NB4 (cell line): Measurements from ENCODE around the gene IFNLR1.

Source experiments
- POLR2A ChIP-seq: IDR thresholded peaks from 2 replicates; pipeline ENCODE4 v1.6.1; 2011; ENCODE audit warnings: mild to moderate bottlenecking; ENCODE audit not compliant: insufficient read length; ENCODE audit errors: extremely low read depth
- TF ChIP-seq, protein P1 (sequence below): IDR thresholded peaks from one replicate; pipeline ENCODE4 v1.5.1; 2012; ENCODE audit warnings: low read depth, low read length

DNA sequence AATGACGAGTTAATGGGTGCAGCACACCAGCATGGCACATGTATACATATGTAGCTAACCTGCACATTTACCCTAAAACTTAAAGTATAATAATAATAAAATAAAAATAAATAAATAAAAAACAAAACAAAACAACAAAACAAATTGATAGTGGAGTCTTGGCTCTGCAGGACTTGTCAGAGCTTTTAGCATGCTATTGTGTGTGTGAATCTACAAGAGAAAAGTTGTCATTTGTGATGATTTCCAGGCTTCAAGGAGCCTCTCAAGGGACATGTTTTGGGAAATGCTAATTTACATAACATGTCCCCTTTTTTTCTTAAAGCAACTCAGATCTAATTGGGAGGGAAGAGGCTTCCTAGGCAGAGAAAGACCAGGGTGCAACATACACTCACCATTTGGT lies 53.3 kb downstream of the IFNLR1 start:
- TF ChIP-seq POLR2A, result no peak
- TF ChIP-seq, protein P1, sequence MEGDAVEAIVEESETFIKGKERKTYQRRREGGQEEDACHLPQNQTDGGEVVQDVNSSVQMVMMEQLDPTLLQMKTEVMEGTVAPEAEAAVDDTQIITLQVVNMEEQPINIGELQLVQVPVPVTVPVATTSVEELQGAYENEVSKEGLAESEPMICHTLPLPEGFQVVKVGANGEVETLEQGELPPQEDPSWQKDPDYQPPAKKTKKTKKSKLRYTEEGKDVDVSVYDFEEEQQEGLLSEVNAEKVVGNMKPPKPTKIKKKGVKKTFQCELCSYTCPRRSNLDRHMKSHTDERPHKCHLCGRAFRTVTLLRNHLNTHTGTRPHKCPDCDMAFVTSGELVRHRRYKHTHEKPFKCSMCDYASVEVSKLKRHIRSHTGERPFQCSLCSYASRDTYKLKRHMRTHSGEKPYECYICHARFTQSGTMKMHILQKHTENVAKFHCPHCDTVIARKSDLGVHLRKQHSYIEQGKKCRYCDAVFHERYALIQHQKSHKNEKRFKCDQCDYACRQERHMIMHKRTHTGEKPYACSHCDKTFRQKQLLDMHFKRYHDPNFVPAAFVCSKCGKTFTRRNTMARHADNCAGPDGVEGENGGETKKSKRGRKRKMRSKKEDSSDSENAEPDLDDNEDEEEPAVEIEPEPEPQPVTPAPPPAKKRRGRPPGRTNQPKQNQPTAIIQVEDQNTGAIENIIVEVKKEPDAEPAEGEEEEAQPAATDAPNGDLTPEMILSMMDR, result no peak
